Sigmoid colon (tissue), 7 donors: Measurements from ENCODE around the gene TAP2. TPM values are rescaled to one million over a fixed set of nuclear protein-coding genes. Genes with fewer than 3 reads are reported as not detected.

ENCODE experiments used
- DNase-seq: peaks from one replicate; pipeline ENCODE4 v3.0.0-alpha.2; 2019
- H3K27ac ChIP-seq, 4 donors: fragments of 200-600 bp; sonication (generic); one replicate each; pipeline ENCODE4 v1.5.1; 2016 to 2019; ENCODE audit warnings: mild to moderate bottlenecking in 1 of 4
- H3K27me3 ChIP-seq, 3 donors: fragments of 200-600 bp; sonication (generic); one replicate each; pipeline ENCODE4 v1.5.1; 2019; ENCODE audit warnings: mild to moderate bottlenecking in 1 of 3
- H3K36me3 ChIP-seq, 4 donors: fragments of 200-600 bp; sonication (generic); one replicate each; pipeline ENCODE4 v1.5.1; 2016 to 2019
- H3K4me1 ChIP-seq, 4 donors: fragments of 200-600 bp; sonication (generic); one replicate each; pipeline ENCODE4 v1.5.1; 2017 to 2019
- H3K4me3 ChIP-seq, 4 donors: fragments of 200-600 bp; sonication (generic); one replicate each; pipeline ENCODE4 v1.5.1; 2017 to 2019; ENCODE audit warnings: mild to moderate bottlenecking in 2 of 4, moderate library complexity in 1 of 4
- H3K9me3 ChIP-seq, 4 donors: fragments of 200-600 bp in 3 of 4; sonication (generic) in 3 of 4; one replicate each; pipeline versions ENCODE4 v1.5.1 to v1.6.1; 2013 to 2019
- CTCF ChIP-seq, 4 experiments: fragments of 450-650 bp in 3 of 4; fragments of 200-600 bp in 1 of 4; IDR thresholded peaks; one replicate each; pipeline ENCODE4 v1.5.1; 2016 to 2019; ENCODE audit warnings: antibody characterized with exemption in 4 of 4, mild to moderate bottlenecking in 3 of 4, moderate library complexity in 2 of 4
- EP300 ChIP-seq, 4 donors: sonication (generic); formaldehyde crosslinking; IDR thresholded peaks; one replicate each; pipeline ENCODE4 v1.6.1; 2017; ENCODE audit warnings: antibody characterized with exemption in 4 of 4
- POLR2A ChIP-seq, 2 donors: fragments of 450-650 bp; IDR thresholded peaks; one replicate each; pipeline ENCODE4 v1.6.1; 2016; ENCODE audit warnings: antibody characterized with exemption in 2 of 2, mild to moderate bottlenecking in 2 of 2, moderate library complexity in 2 of 2
- POLR2AphosphoS5 ChIP-seq, 4 donors: sonication (generic); formaldehyde crosslinking; IDR thresholded peaks; one replicate each; pipeline ENCODE4 v1.6.1; 2017; ENCODE audit warnings: antibody characterized with exemption in 4 of 4
- WGBS, 2 donors: extraction: QIAGEN DNeasy Blood & Tissue Kit; methylation state at CpG; one replicate each; pipeline ENCODE4 v1.1.7; 2013; 5-methylcytosine and 5-hydroxymethylcytosine counted together
- intact Hi-C: fragments of 100-400 bp; cut with DNase I; formaldehyde crosslinking; loops from one replicate; pipeline ENCODE4 v1.15.1; 2023
- polyA plus RNA-seq, 3 donors: library from polyadenylated mRNA; stranded (reverse); fragments of 200-250 nt; gene quantifications; one replicate each; pipeline ENCODE4 v1.2.3, GENCODE V29; 2013
- total RNA-seq, 4 donors: library from RNA; depleted of rRNA; stranded (reverse); fragments of >200 nt; gene quantifications; one replicate each; pipeline ENCODE4 v1.1.0, GENCODE V29; 2016
- donor health status: healthy with polysubstance abuse.
- donor health status: Bipolar disorder and iron deficiency.
- donor health status: healthy.

TAP2 gene
- total and polyA plus RNA-seq, 7 donors, result 2.4 to 54.5 (median 6.1) TPM

GRCh38 chr6:32794510-32794909 is 44.0 kb downstream of the TAP2 start:
- intact Hi-C loops, result no loop called here
- Histone ChIP-seq H3K4me1 (peaks cover 0 to 9% (median 2%) of the 10 kb centered on the region in 4 donors), H3K27ac (no peak overlapping the region), H3K9me3 (peaks cover 0 to 6% (median 0%) of the 10 kb centered on the region in 4 donors), H3K36me3 (no peaks in the 10 kb centered on the region), H3K27me3 (peaks cover 0 to 44% (median 6%) of the 10 kb centered on the region in 3 donors), H3K4me3 (no peak overlapping the region)
- TF ChIP-seq CTCF (IDR thresholded peaks at IDR 0.05) (no peak), POLR2AphosphoS5 (IDR thresholded peaks at IDR 0.05) (no peak), EP300 (IDR thresholded peaks at IDR 0.05) (no peak), POLR2A (IDR thresholded peaks at IDR 0.05) (no peak)
- 49 to 82% methylated on average over 2 of the region's 2 CpGs for WGBS, 2 donors
- no peak for DNase-seq

- H3K27ac ChIP-seq, result no peak overlapping the region
- WGBS, 2 donors, result 61 to 68% methylated on average over 3 of the region's 3 CpGs
- DNase-seq, result no peak
- H3K36me3 ChIP-seq, result no peaks in the 10 kb centered on the region
- TF ChIP-seq CTCF (IDR thresholded peaks at IDR 0.05) (no peak), EP300 (IDR thresholded peaks at IDR 0.05) (no peak), POLR2AphosphoS5 (IDR thresholded peaks at IDR 0.05) (no peak), POLR2A (IDR thresholded peaks at IDR 0.05) (no peak)
- intact Hi-C loops, result no loop called here
- H3K27me3 ChIP-seq, result peaks cover 0 to 33% (median 6%) of the 10 kb centered on the region in 3 donors
- H3K4me1 ChIP-seq, result peaks cover 0 to 9% (median 2%) of the 10 kb centered on the region in 4 donors
- H3K4me3 ChIP-seq, result no peak overlapping the region
- H3K9me3 ChIP-seq, result no peaks in the 10 kb centered on the region
Measured at GRCh38 chr6:32792901-32793435, 45.6 kb downstream of the TAP2 start.

GRCh38 chr6:32790306-32790705 is 48.2 kb downstream of the TAP2 start:
- WGBS, 2 donors, result 46 to 74% methylated on average over 2 of the region's 2 CpGs
- DNase-seq, result no peak
- intact Hi-C loops, result no loop called here

More at GRCh38 chr6:32790306-32790705, 48.2 kb downstream of the TAP2 start:
- Histone ChIP-seq H3K36me3 (no peaks in the 10 kb centered on the region), H3K27me3 (peaks cover 0 to 22% (median 6%) of the 10 kb centered on the region in 3 donors), H3K4me1 (no peaks in the 10 kb centered on the region), H3K4me3 (no peak overlapping the region), H3K27ac (no peak overlapping the region), H3K9me3 (no peaks in the 10 kb centered on the region)
- TF ChIP-seq POLR2AphosphoS5 (IDR thresholded peaks at IDR 0.05), result no peak
- TF ChIP-seq EP300 (IDR thresholded peaks at IDR 0.05), result no peak
- no peak for TF ChIP-seq POLR2A (IDR thresholded peaks at IDR 0.05)
- no peak for TF ChIP-seq CTCF (IDR thresholded peaks at IDR 0.05)

Other genes starting within 250 kb of the TAP2 start
- 10 to 100 TPM; 23.5 to 44.6 (median 27.7) TPM for gene HLA-DRB1, start 248.9 kb downstream of the TAP2 start, total RNA-seq
- 100 to 1,000 TPM in 2 of 3 donors, 10 to 100 TPM in 1; 25.8 to 414 (median 158) TPM for gene HLA-DRB1, start 248.9 kb downstream of the TAP2 start, polyA plus RNA-seq
- 1 to 10 TPM in 3 of 4 donors, under 1 TPM in 1; 0.16 to 9.5 (median 4.0) TPM for gene HLA-DQA1, start 201.3 kb downstream of the TAP2 start, total RNA-seq
- gene HLA-DQA1, start 201.3 kb downstream of the TAP2 start, polyA plus RNA-seq, result 100 to 1,000 TPM in 2 of 3 donors, 10 to 100 TPM in 1; 32.4 to 250 (median 129) TPM
- 1 to 10 TPM in 2 of 4 donors, under 1 TPM in 2; under 0.01 to 3.5 (median 1.7) TPM for gene HLA-DQB1, start 172.1 kb downstream of the TAP2 start, total RNA-seq
- 100 to 1,000 TPM in 1 of 3 donors, 10 to 100 TPM in 2; 36.6 to 182 (median 77.9) TPM for gene HLA-DQB1, start 172.1 kb downstream of the TAP2 start, polyA plus RNA-seq
- gene HLA-DQA2, start 97.3 kb downstream of the TAP2 start, total RNA-seq, result 1 to 10 TPM in 2 of 4 donors, under 1 TPM in 1, not detected in 1; 0.36 to 1.7 (median 1.2) TPM
- under 1 TPM in 1 of 3 donors, not detected in 2; 0.17 TPM for gene HLA-DQA2, start 97.3 kb downstream of the TAP2 start, polyA plus RNA-seq
- 1 to 10 TPM in 1 of 4 donors, under 1 TPM in 2, not detected in 1; 0.41 to 1.1 (median 0.49) TPM for gene HLA-DQB2, start 75.2 kb downstream of the TAP2 start, total RNA-seq
- under 1 TPM in 2 of 3 donors, not detected in 1; 0.69 to 0.87 TPM for gene HLA-DQB2, start 75.2 kb downstream of the TAP2 start, polyA plus RNA-seq
- 1 to 10 TPM in 1 of 4 donors, under 1 TPM in 1, not detected in 2; 0.68 to 1.8 TPM for gene HLA-DOB, start 21.7 kb downstream of the TAP2 start, total RNA-seq
- gene HLA-DOB, start 21.7 kb downstream of the TAP2 start, polyA plus RNA-seq, result 10 to 100 TPM in 1 of 3 donors, 1 to 10 TPM in 2; 1.2 to 31.8 (median 1.6) TPM
- gene PSMB8, start 5.3 kb upstream of the TAP2 start, total RNA-seq, result 10 to 100 TPM; 34.3 to 45.7 (median 40.7) TPM
- gene PSMB8, start 5.3 kb upstream of the TAP2 start, polyA plus RNA-seq, result 100 to 1,000 TPM; 199 to 305 (median 286) TPM
- 10 to 100 TPM; 22.5 to 35.0 (median 24.6) TPM for gene TAP1, start 15.0 kb upstream of the TAP2 start, total RNA-seq
- gene TAP1, start 15.0 kb upstream of the TAP2 start, polyA plus RNA-seq, result 100 to 1,000 TPM in 1 of 3 donors, 10 to 100 TPM in 2; 11.4 to 211 (median 19.2) TPM
- 10 to 100 TPM; 10.2 to 23.2 (median 13.8) TPM for gene PSMB9, start 15.5 kb upstream of the TAP2 start, total RNA-seq
- gene PSMB9, start 15.5 kb upstream of the TAP2 start, polyA plus RNA-seq, result 100 to 1,000 TPM in 2 of 3 donors, 10 to 100 TPM in 1; 81.1 to 233 (median 129) TPM
- gene HLA-DMB, start 102.3 kb upstream of the TAP2 start, total RNA-seq, result 10 to 100 TPM; 10.2 to 25.3 (median 11.5) TPM
- 100 to 1,000 TPM in 1 of 3 donors, 10 to 100 TPM in 2; 13.2 to 108 (median 90.5) TPM for gene HLA-DMB, start 102.3 kb upstream of the TAP2 start, polyA plus RNA-seq
- 10 to 100 TPM; 16.3 to 26.0 (median 20.2) TPM for gene HLA-DMA, start 114.4 kb upstream of the TAP2 start, total RNA-seq
- 100 to 1,000 TPM in 1 of 3 donors, 10 to 100 TPM in 2; 19.8 to 131 (median 57.1) TPM for gene HLA-DMA, start 114.4 kb upstream of the TAP2 start, polyA plus RNA-seq
- gene BRD2, start 129.9 kb upstream of the TAP2 start, total RNA-seq, result 100 to 1,000 TPM in 1 of 4 donors, 10 to 100 TPM in 3; 82.4 to 116 (median 87.7) TPM
- 100 to 1,000 TPM in 1 of 3 donors, 10 to 100 TPM in 2; 60.6 to 135 (median 69.7) TPM for gene BRD2, start 129.9 kb upstream of the TAP2 start, polyA plus RNA-seq
- gene HLA-DOA, start 170.9 kb upstream of the TAP2 start, total RNA-seq, result 1 to 10 TPM; 1.5 to 3.0 (median 2.3) TPM
- gene HLA-DOA, start 170.9 kb upstream of the TAP2 start, polyA plus RNA-seq, result 10 to 100 TPM in 1 of 3 donors, 1 to 10 TPM in 2; 1.8 to 42.0 (median 6.5) TPM
- gene HLA-DPA1, start 234.9 kb upstream of the TAP2 start, total RNA-seq, result 10 to 100 TPM; 29.9 to 64.3 (median 46.2) TPM
- 100 to 1,000 TPM in 2 of 3 donors, 10 to 100 TPM in 1; 49.2 to 210 (median 197) TPM for gene HLA-DPA1, start 234.9 kb upstream of the TAP2 start, polyA plus RNA-seq
- gene HLA-DPB1, start 237.3 kb upstream of the TAP2 start, total RNA-seq, result 10 to 100 TPM; 39.2 to 62.4 (median 42.0) TPM
- 100 to 1,000 TPM in 2 of 3 donors, 10 to 100 TPM in 1; 90.7 to 359 (median 180) TPM for gene HLA-DPB1, start 237.3 kb upstream of the TAP2 start, polyA plus RNA-seq